Lower lobe of right lung (tissue), 2 donors: ENCODE data around the gene ICAM2. TPM values are rescaled to one million over a fixed set of nuclear protein-coding genes. Genes with fewer than 3 reads are reported as not detected.

Source experiments
- ATAC-seq, 2 donors: fragments of 200-7000 bp; cut with Tn5 transposase; one replicate each; pipeline ENCODE4 v1.9.1; 2020 to 2022; ENCODE audit warnings: mild to moderate bottlenecking in 2 of 2, moderate library complexity in 2 of 2
- DNase-seq: peaks from one replicate; pipeline ENCODE4 v3.0.0-alpha.2; 2020
- H3K27ac ChIP-seq: fragments of 200-600 bp; one replicate; pipeline ENCODE4 v1.8.0; 2022
- H3K27me3 ChIP-seq: fragments of 200-600 bp; one replicate; pipeline ENCODE4 v1.8.0; 2022; ENCODE audit warnings: low read depth
- H3K36me3 ChIP-seq: fragments of 200-600 bp; one replicate; pipeline ENCODE4 v1.8.0; 2022; ENCODE audit warnings: mild to moderate bottlenecking
- H3K4me1 ChIP-seq: fragments of 200-600 bp; one replicate; pipeline ENCODE4 v1.8.0; 2022
- H3K4me3 ChIP-seq: fragments of 200-600 bp; one replicate; pipeline ENCODE4 v1.8.0; 2022; ENCODE audit warnings: mild to moderate bottlenecking
- H3K9me3 ChIP-seq: fragments of 200-600 bp; one replicate; pipeline ENCODE4 v1.8.0; 2022
- CTCF ChIP-seq: fragments of 200-600 bp; IDR thresholded peaks from one replicate; pipeline ENCODE4 v1.8.0; 2022; ENCODE audit warnings: antibody characterized with exemption, mild to moderate bottlenecking
- intact Hi-C: fragments of 100-400 bp; cut with DNase I; formaldehyde crosslinking; loops from one replicate; pipeline ENCODE4 v1.11.0; 2022
- total RNA-seq: library from RNA; stranded (reverse); fragmentation: NEBNext Ultra II Directional; extraction: Animal tissue kit (Norgen Biotek cat#: 25700); gene quantifications from one replicate; pipeline ENCODE4 v1.2.1, GENCODE V29; 2021
- donor health status: DM: no; HTN: yes; CAD: no; lungs with severe emphysema.

Gene ICAM2
- total RNA-seq, 1 donor from 2014 or later, result 69.2 TPM

- intact Hi-C loops, result no loop called here
- no peak for TF ChIP-seq CTCF
- Histone ChIP-seq H3K36me3 (peaks cover 55% of the 10 kb centered on the region), H3K27me3 (no peaks in the 10 kb centered on the region), H3K27ac (no peak overlapping the region), H3K4me1 (no peaks in the 10 kb centered on the region), H3K9me3 (no peaks in the 10 kb centered on the region), H3K4me3 (no peak overlapping the region)
- peak in 1 of 2 donors; percentile 14 for ATAC-seq
- DNase-seq, result no peak
Observed at GRCh38 chr17:64038331-64039105, 18.1 kb upstream of the ICAM2 start.

- intact Hi-C loops, result no loop called here
- TF ChIP-seq CTCF, result no peak
- no peak for ATAC-seq
- DNase-seq, result no peak
- no peaks in the 10 kb centered on the region for H3K9me3 ChIP-seq
- H3K36me3 ChIP-seq, result peaks cover 48% of the 10 kb centered on the region
- no peaks in the 10 kb centered on the region for H3K27me3 ChIP-seq
- H3K4me3 ChIP-seq, result no peak overlapping the region
- H3K4me1 ChIP-seq, result no peaks in the 10 kb centered on the region
- H3K27ac ChIP-seq, result no peak overlapping the region
Observed at GRCh38 chr17:64037802-64038201, 17.4 kb upstream of the ICAM2 start.

- H3K36me3 ChIP-seq, result peaks cover 42% of the 10 kb centered on the region
- DNase-seq (no peak), ATAC-seq (peak in 1 of 2 donors; percentile 13)
- TF ChIP-seq CTCF, result no peak
- H3K27ac ChIP-seq, result no peak overlapping the region
- no peaks in the 10 kb centered on the region for H3K27me3 ChIP-seq
- H3K9me3 ChIP-seq, result no peaks in the 10 kb centered on the region
- intact Hi-C loops, result no loop called here
- H3K4me1 ChIP-seq, result no peaks in the 10 kb centered on the region
- no peak overlapping the region for H3K4me3 ChIP-seq
Observed at GRCh38 chr17:64037180-64037579, 16.7 kb upstream of the ICAM2 start.

- Histone ChIP-seq H3K27ac (no peak overlapping the region), H3K4me3 (no peak overlapping the region), H3K4me1 (no peaks in the 10 kb centered on the region), H3K9me3 (no peaks in the 10 kb centered on the region), H3K36me3 (peaks cover 33% of the 10 kb centered on the region), H3K27me3 (no peaks in the 10 kb centered on the region)
- TF ChIP-seq CTCF, result no peak
- peak in 1 of 2 donors; percentile 7 for ATAC-seq
- no peak for DNase-seq
- intact Hi-C loops, result no loop called here
Observed at GRCh38 chr17:64036198-64036922, 15.9 kb upstream of the ICAM2 start.

- Histone ChIP-seq H3K36me3 (no peaks in the 10 kb centered on the region), H3K4me3 (no peak overlapping the region), H3K27ac (no peak overlapping the region), H3K4me1 (no peaks in the 10 kb centered on the region), H3K9me3 (no peaks in the 10 kb centered on the region), H3K27me3 (no peaks in the 10 kb centered on the region)
- ATAC-seq, result no peak
- TF ChIP-seq CTCF, result no peak
- intact Hi-C loops, result no loop called here
- DNase-seq, result no peak
Observed at GRCh38 chr17:64032081-64032480, 11.6 kb upstream of the ICAM2 start.
